CD4-positive, alpha-beta T cell treated with Interleukin-17A for 4 hours (primary cell): ENCODE data around the gene RHOT2.
A peak's percentile ranks its signal among the peaks of the same experiment; 100 is the strongest.

Experiments
- DNase-seq: peaks from one replicate; pipeline ENCODE4 v3.0.0-alpha.2; 2020; ENCODE audit warnings: mixed read lengths

The RHOT2 gene

DNA sequence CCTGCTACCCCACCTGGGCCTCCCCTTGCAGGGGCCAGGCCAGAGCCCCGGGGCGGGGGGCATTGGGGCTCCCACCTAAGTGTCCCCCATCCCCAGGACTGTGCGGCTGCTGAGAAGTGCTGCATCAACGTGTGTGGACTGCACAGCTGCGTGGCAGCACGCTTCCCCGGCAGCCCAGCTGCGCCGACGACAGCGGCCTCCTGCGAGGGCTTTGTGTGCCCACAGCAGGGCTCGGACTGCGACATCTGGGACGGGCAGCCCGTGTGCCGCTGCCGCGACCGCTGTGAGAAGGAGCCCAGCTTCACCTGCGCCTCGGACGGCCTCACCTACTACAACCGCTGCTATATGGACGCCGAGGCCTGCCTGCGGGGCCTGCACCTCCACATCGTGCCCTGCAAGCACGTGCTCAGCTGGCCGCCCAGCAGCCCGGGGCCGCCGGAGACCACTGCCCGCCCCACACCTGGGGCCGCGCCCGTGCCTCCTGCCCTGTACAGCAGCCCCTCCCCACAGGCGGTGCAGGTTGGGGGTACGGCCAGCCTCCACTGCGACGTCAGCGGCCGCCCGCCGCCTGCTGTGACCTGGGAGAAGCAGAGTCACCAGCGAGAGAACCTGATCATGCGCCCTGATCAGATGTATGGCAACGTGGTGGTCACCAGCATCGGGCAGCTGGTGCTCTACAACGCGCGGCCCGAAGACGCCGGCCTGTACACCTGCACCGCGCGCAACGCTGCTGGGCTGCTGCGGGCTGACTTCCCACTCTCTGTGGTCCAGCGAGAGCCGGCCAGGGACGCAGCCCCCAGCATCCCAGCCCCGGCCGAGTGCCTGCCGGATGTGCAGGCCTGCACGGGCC, 35.2 kb upstream of the RHOT2 start:
- no peak for DNase-seq

DNA sequence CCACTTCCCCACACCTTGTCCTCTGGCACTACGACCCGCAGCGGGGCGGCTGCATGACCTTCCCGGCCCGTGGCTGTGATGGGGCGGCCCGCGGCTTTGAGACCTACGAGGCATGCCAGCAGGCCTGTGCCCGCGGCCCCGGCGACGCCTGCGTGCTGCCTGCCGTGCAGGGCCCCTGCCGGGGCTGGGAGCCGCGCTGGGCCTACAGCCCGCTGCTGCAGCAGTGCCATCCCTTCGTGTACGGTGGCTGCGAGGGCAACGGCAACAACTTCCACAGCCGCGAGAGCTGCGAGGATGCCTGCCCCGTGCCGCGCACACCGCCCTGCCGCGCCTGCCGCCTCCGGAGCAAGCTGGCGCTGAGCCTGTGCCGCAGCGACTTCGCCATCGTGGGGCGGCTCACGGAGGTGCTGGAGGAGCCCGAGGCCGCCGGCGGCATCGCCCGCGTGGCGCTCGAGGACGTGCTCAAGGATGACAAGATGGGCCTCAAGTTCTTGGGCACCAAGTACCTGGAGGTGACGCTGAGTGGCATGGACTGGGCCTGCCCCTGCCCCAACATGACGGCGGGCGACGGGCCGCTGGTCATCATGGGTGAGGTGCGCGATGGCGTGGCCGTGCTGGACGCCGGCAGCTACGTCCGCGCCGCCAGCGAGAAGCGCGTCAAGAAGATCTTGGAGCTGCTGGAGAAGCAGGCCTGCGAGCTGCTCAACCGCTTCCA, 34.4 kb upstream of the RHOT2 start:
- no peak for DNase-seq

DNA sequence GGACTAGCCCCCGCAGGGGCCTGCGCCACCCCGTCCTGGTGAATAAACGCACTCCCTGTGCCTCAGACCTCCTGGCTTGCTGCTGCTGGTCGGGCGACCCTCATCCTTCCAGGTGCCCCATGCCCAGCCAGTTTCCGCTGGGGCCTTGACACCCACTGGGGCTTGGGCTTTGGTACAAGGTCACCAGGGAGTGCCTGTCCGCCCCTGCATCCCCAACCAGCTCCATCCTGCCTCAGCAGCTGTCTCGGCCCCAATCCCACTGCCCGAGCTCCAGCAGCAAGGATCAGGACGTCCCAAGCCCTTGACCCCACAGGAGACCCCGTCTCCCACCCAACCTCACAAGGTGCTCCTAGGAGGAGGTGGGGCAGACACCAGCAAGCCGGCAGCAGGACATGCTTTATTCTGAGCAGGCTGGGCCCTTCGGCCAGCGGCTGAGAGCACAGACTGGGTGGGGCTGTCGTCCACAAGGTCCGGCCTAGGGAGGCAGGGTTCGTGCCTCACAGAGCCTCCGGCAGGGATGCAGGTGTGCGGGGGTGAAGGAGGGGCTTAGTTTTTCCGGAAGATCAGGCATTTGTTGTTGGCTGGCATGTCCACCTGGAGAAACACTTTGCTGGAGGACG, 33.8 kb upstream of the RHOT2 start:
- no peak for DNase-seq

DNA sequence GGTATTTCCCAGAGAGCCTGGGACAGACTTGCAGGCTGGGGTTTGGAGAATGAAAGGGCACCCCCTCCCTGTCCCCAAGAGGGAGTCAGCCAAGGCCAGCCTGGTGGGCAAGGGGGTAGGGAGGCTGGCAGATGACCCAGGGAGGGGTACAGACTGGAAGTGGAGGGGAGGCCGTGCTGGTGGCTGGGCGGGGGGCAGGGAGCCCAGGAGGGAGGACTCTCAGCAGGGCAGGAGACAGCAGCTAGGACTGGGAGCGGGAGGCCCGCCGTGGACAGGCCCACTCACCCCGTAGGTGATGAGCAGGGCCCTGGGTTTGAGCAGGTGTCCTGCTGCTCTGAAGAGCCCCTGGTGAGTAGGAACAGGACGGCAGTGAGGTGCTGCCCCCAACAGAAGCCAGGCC, 32.9 kb upstream of the RHOT2 start:
- DNase-seq = no peak

DNA sequence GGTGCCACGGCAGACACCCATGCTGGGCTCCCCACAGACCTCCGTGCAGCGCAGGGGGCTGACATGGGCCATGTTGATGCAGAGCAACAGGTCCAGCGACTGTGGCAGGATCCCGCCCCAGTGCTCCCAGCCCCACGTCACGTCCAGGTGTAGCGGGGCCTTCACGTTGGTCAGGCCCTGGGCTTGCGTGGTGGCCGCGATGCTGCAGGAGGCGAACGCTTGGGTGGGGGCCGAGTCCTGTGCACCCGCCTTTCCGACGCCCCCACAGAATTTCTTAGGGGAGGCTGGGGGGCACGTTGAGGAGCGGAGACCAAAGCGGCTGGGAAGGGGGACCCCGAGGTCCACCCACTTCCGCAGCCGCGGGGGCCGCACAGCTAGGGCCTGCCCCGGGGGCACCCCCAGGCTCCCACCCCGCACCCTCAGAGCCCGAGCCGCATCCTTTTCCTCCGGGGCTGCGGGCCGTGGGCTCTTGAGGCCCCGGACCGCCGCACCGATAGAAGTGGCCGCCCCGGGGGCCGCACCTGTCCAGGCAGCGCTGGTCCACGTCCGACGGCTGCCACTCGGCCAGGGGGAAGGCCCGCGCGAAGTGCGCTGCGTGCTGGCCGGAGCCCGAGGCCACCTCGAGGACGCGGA, 32.2 kb upstream of the RHOT2 start:
- no peak for DNase-seq

DNA sequence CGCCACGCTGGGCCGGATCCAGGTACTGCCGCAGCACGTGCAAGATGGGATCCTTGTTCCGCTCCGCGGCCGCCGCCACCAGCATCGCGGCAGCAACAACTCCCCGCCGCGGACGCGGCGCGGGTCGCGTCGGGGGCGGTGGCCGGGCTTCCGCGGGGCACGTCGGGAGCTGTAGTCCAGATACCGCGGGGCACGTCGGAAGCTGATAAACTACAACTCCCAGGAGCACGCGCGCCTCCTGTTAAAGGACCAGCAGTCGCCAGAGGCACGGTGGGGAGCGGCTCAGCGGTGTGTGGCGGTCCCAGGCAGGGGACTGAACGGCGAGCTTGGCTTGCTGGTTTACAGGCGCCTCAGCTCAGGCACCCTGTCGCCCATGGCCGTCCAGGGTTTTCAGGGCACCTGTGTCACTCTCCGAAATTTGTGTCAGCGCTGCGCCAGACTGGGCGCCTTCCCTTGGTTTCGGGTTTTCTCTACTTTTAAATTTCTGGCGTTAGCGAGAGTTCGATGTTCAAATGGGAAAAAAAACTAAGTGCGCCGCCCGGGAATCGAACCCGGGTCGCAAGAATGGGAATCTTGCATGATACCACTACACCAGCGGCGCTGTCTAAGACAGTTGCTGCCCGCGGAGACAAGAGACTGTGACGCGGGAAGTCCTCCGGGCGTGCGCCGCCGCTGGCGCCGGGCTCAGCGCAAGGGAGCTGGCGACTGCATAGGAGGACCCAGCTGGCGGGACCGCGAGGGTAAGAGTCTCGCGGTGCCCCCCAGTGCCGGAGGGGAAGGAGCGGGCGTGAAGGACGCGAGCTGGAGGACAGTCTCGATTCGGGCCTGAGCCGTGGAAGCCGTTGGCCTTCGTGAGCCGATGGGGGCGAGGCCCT, 31.5 kb upstream of the RHOT2 start, which contains the start of gene METTL26:
METTL26 (minus strand) TSS at position 100 of the 875 bp plus-strand sequence; CDS start at position 85, 15 bp downstream.
- peak; percentile 96 for DNase-seq

DNA sequence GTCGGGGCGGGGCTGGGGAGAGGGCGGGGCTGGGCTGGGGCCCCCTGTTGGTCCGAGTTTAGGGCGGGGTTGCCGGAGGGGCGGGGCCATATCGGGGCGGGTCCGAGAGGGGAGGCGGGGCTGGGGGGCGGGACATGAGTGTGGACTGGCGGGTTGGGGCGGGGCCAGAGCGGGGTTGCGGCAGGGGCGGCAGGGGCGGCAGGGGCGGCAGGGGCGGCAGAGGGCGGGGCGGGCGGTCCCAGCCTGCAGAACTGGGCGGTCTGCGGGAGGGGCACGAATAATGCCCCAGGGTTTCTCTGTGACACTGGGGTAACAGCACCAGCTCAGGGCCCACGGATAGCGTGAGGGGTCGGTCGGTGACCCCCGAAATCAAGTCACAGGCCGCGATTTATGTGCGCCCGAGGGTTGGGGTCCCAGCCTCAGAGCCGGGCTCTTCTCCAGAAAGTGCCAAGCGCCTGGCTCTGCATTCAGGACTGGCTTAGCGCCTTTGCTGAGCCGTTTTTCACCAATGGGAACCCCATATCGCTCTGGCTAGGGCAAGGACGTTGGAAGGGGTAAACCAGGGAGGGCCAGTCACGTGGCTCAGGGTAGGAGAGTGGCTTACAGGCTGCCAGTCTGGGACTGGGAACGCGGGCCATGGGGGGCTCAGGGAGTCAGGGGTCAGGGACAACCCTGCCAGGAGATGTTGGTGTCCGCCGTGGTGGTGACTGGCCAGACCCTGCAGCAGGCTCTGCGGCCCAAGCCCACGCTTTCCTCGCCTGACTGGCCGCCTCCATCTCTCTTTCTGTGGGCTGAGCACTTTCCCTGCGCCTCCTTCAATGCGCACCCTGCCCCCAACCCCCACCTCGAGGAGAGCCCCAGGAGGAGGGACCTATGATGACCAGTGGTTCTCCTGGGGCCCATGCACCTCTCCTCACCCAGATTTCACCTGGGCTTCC, 30.6 kb upstream of the RHOT2 start:
- peak; percentile 95 for DNase-seq

DNA sequence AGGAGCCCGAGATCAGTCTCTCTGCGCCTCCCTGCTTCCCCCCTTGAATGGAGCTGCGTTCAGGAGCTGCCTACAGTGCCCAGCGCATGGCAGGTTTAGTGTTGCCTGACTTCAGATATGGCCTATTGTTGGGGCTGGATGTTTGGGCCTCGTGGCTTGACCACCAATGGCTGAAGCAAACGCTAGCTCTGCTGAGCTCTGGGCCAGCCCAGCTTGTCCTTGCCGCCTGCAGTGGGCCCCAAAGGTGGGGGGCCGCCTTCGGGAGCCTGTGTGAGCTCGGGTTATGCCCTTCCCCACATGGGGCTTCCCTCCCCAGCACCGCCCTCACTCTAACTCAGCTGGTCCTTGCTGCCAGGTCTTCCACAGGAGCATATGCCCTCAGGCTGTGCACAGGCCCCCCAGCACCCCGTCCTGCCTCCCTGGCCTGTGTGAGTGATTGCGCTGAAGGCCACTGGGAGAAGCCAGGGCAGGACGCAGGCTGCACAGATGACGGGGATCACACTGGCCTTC, 29.8 kb upstream of the RHOT2 start:
- no peak for DNase-seq

DNA sequence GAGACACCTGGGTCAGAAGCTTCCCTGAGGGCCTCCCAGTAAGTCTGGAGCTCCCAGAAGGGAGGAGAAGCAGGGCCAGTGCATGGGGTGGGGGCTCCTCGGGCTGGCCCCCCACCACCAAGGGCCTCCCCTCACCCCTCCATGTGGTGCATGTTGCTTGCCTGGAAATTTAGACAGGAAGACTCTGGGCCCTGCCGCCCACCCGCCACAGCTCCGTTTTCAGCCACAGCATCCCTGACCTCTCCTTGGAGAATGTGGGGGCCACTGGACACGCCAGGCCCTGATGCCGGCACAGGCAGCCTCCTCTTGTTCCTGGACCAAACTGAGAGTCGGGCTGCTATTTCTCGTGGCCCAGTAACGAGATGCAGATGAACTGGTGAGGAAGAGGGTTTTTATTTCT, 29.1 kb upstream of the RHOT2 start:
- no peak for DNase-seq

DNA sequence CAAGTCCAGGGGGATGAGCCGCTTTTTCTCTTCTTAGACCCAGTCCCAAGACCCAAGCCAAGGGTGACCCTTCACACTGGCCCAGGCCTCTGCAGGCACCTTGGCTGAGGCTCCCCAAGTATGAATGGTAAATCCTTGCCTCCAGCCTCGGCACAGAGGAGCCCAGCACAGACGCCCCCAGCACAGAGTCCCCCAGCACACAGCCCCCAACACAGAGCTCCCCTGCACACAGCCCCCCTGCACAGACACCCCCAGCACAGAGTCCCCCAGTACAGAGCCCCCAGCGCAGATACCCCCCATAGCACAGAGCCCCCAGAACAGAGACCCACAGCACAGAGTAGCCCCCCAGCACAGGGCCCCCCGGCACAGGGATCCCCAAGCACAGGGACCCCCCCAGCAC, 27.3 kb upstream of the RHOT2 start:
- DNase-seq = no peak

DNA sequence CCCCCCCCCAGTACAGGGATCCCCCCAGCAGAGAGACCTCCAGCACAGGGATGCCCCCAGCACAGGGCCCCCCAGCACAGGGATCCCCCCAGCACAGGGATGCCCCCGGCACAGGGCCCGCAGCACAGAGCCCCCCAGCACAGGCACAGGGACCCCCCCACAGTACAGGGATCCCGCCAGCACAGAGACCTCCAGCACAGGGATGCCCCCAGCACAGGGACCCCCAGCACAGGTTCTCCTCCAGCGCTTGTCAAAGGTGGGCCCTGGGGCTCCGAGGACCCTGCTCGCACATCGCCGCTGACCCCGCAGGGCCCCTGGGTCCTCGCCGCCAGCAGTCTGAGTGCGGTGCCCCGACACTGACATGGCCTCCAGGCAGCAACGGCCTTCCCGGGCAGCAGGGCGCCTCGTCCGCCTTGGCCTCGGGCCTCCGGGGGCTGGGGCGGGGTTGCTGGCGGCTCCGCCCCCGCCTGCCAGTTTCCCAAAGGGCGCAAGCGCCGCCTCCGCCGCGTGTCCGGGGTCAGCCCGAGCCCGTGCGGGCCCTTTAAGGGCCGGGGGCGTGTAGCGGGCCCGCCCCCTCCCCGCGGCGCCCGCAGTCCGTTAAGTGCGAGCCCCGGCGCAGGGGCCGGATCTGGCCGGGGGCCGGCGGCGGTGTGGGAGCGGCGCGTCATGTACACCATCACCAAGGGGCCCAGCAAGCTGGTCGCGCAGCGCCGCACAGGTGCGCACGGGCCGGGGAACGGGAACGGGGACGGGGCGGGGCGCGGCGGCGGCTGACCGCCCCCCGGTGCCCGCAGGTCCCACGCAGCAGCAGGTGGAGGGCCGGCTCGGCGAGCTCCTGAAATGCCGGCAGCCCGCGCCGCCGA, 26.4 kb upstream of the RHOT2 start, which contains the start of gene MCRIP2:
MCRIP2 (plus strand) TSS at position 503 of the 863 bp plus-strand sequence; CDS start at position 667, 164 bp downstream.
- peak; percentile 77 for DNase-seq

DNA sequence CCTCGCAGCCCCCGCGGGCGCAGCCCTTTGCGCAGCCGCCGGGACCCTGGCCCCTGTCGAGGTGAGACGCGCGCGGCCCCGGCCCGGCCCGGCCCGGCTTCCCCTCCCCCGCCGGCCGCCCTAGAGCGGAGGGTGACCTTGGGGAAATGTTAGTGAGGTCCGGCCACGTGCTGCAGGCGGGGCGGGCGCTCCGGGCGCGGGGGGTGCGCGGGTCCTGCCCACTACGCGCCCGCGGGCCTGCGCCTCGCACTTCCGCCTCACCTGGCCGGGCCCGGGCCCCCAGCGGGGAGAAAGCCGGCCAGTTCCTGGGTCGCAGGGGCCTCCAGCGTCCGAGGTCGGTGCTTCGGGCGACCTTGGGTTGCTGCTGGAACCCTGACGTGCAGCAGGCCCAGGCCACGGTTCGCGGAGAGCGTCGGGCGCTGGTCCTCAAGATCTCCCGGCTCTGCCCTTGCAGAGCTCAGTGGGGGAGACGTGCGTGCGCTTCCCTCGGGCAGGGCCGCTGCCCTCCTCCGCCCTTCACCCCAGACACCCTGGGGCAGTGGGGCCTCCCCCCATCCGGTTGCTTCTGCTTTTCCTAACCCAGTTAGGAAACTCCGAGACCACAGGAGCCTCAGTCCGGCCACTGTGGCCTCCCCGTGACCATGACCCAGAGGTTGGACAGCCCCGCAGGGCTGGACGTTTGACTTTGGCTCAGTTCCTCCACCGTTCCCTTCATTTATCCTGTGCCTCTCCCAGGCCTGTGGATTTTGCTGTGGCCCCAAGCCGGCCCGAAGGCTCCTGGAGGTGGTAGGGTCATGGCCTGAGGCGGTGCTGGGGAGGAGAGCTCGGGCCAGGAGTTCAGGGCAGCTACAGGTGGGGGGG, 25.5 kb upstream of the RHOT2 start:
- DNase-seq = peak; percentile 41

DNA sequence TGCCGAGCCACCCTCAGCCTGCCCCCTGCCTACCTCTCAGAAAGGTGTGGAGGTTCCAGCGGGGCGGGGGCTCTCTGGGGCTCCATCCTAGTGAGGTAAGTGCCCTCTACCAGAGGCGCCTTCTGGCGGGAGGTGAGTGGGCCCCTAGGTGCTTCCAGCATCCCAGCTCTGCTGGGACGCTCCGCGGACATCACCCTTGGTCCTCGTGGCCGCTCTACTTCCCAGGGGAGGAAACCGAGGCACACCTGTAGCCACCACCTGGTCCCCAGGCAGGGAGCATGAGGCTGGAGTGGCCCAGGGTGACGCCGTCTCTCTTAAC, 24.9 kb upstream of the RHOT2 start:
- no peak for DNase-seq

DNA sequence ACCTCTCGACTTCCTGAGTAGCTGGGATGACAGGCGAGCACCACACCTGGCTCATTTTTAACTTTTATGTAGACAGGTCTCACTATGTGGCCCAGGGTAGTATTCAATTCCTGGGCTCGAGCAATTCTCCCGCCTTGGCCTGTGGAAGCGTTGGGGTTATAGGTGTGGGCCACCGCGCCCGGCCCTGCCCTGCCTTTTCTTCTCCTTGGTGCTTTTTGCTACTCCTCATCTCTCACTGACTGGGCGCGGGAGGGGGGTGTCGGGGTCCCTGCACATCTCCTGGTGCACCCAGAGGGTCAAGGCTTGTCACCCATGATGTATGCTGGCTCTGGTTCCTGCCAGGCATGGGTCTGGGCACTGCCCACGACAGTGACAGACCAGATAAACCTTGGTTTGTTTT, 23.4 kb upstream of the RHOT2 start:
- DNase-seq = no peak

DNA sequence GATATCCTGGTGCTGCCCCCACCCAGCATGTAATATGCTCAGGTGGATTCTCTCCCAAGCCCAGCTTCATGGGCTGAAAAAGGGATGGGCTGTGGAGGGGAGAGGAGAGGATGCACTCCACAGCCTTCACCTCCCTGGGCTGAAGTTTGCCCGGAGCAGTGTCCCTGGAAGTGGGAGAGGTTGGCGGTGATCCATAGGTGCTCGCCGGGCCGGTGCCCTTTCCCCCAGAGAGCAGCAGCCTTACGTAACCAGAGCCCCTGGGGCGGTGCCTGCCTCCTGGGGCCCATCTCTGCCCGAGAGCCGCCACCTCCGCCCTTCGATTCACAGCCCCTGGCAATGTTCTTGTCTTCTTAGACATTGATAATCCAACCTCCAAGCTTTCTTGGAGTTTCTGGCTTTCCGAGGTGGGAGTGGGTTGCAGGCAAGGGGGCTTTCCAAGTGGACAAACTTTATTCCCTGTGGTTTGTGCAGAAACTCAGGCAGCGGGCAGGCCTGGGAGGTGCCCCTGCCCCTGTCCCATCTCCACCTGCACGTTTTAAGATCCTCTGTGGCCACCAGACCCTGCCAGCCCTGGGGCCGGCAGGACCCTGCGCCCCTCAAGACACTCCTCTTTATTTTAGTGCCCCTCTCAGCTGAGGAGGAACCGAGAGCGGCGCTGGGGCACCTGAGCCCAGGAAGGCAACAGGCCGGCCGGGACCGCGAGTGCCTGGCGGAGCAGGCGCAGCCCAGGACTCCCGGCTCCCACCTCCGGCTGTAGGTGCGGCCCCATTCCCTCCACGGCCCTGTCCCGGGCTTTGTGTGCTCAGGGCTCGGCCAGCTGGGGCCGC, 21.9 kb upstream of the RHOT2 start:
- no peak for DNase-seq

DNA sequence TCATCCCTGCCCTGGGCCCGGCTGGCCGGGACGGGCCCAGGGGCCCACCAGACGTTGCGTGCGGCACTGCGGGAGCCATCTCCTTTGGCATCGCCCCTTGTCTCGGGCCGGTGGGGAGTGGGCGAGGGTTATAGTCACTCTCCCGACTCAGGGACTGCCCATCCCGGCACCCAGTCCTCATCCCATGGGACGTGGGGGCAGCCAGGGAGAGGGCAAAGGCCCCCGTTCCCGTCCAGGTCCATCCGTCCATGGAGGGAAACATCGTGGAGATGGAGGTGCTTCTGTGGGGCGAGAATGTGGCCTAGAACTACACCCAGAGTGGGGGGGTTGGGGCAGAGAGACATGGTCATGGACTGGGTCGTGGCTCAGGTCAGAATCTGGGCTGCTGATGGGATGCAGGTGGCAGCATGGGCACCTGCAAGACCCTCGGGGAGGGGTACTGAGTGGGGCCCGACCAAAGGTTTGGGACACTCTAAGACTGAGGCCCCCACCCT, 21.2 kb upstream of the RHOT2 start:
- no peak for DNase-seq

DNA sequence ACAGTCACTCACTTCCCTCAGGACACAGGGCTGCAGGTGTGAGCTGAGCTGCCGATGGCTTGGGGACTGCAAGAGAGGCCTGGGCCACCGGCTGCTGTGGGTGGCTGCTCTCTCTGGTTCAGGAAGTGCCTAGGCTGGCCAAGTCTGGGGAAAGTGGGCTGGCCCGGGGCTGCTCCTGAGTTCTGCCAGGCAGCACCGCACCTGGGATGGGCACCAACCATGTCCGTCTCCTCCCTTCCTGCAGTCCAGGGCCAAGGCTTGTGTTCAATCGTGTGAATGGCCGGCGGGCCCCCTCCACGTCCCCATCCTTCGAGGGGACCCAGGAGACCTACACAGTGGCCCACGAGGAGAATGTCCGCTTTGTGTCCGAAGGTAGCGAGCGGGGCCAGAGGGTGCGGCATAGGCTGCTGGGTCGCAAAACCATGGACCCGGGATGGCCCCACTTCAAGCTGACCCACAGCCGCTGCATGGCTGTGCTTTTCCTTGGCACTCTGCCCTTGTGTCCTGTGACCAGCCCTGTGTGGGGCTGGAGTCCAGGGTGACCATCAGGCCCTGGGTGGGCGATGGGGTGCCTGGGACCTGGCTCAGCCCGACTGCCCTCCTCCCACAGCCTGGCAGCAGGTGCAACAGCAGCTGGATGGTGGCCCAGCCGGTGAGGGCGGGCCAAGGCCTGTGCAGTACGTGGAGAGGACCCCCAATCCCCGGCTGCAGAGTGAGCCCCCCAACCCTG, 20.6 kb upstream of the RHOT2 start:
- DNase-seq = no peak
